Dendritic cell treated with granulocyte-macrophage colony-stimulating factor and Interleukin-4, amounts not matched to agents 40 ng/mL and 50 ng/mL, for 4 days (primary cell): ENCODE data around the gene IGSF11.
"Not testable (repeated sequence)": the region's sequence is repeated elsewhere in the genome, so short reads cannot be mapped to it uniquely, and the experiment has no call there.

Source experiments
- H3K27ac Mint-ChIP-seq: one replicate; pipeline ENCODE4 v1.8.0; 2022; ENCODE audit warnings: mild to moderate bottlenecking, mixed read lengths
- H3K27me3 Mint-ChIP-seq: one replicate; pipeline ENCODE4 v1.8.0; 2022; ENCODE audit warnings: mild to moderate bottlenecking, mixed read lengths
- H3K36me3 Mint-ChIP-seq: one replicate; pipeline ENCODE4 v1.8.0; 2022; ENCODE audit warnings: low read depth, mixed read lengths
- H3K4me1 Mint-ChIP-seq: one replicate; pipeline ENCODE4 v1.8.0; 2022; ENCODE audit warnings: low read depth, mixed read lengths
- H3K4me3 Mint-ChIP-seq: one replicate; pipeline ENCODE4 v1.8.0; 2022; ENCODE audit warnings: mild to moderate bottlenecking, moderate library complexity, mixed read lengths
- H3K9me3 Mint-ChIP-seq: one replicate; pipeline ENCODE4 v1.8.0; 2022; ENCODE audit warnings: mixed read lengths
- intact Hi-C: fragments of 100-400 bp; cut with micrococcal nuclease; formaldehyde crosslinking; loops from one replicate; pipeline ENCODE4 v1.15.0; 2022

The IGSF11 gene

GRCh38 chr3:118978393-118978758 lies 56.3 kb downstream of the IGSF11 start:
- Mint-ChIP-seq H3K4me1 (no peaks in the 10 kb centered on the region), H3K27ac (no peak overlapping the region), H3K4me3 (no peak overlapping the region), H3K27me3 (no peaks in the 10 kb centered on the region), H3K36me3 (no peaks in the 10 kb centered on the region), H3K9me3 (no peaks in the 10 kb centered on the region)
- intact Hi-C loops = no loop called here

DNA sequence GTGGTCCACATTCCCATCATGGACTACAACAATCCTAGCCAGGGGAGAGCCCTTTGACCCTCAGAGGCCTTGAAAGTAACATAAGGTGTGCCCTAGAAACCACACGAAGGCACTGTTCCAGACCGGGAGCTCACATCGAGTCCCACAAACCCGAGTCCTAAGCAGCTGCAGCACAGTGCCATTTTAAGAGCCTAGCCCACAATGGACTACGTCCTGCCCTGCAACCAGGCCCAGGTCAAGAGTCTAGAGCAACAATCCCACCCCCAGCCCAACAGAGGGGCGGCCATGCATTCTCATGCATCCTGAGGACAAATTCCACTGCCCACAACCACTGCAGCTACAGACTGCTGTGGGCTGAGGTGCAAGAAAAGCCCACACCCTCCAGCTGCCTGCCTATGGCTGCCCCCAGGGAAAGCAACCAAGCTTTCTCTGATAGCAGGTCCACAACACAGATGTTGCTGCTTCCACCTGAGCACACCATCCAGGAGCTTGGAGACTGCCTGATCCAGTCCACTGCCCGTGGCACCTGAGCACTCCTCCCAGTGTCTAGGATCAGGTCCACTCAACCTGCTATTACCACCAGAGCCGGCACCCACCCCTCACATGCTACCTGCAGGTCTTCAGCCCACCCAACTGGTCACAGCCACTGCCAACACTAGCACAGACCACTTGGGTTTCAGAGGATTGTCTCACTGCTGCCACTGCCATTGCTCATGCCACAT lies 56.8 kb downstream of the IGSF11 start:
- Mint-ChIP-seq H3K4me3 (no peak overlapping the region), H3K4me1 (no peaks in the 10 kb centered on the region), H3K27ac (no peak overlapping the region), H3K27me3 (no peaks in the 10 kb centered on the region), H3K36me3 (no peaks in the 10 kb centered on the region), H3K9me3 (no peaks in the 10 kb centered on the region)
- intact Hi-C loops = no loop called here

GRCh38 chr3:118977118-118977517 lies 57.5 kb downstream of the IGSF11 start:
- Mint-ChIP-seq H3K36me3 (no peaks in the 10 kb centered on the region), H3K27me3 (no peaks in the 10 kb centered on the region), H3K4me1 (no peaks in the 10 kb centered on the region), H3K27ac (no peak overlapping the region), H3K4me3 (no peak overlapping the region), H3K9me3 (no peaks in the 10 kb centered on the region)
- intact Hi-C loops = no loop called here

GRCh38 chr3:118975476-118975875 lies 59.2 kb downstream of the IGSF11 start:
- H3K9me3 Mint-ChIP-seq, intact Hi-C loops, H3K4me3 Mint-ChIP-seq: not testable (repeated sequence)

DNA sequence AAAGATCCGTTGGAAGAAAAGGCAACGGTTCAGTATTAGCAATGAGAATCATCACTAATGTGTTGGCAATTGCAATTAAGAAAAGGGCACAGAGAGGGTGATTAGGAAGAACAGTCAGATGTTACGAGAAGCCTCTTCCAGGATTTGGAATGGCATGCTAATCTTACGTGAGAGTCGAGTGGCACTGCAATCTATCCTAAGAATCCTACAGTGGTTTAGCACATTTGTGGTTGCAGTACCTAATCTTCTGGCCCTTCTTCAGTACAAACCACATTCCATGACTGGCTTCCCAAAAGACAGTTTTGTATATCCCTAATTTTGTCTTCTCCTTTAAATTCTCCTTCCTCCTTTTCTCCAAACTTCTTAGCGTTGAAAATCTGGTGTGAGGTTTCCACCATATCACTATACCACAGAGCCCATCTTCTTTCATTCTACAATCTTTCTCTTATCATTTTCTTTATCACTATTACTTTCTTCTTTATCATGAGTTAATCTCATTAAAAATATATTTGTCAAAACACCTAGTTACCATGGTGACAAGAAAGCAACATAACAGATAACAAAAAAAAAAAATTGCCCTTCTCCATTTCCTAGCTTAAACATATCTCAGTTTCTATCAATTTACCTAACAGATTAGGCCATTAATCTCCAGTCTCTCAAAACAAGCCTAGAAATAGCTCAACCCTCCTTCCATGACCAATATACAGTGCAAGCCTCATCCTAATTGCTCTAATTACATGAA lies 60.1 kb downstream of the IGSF11 start:
- Mint-ChIP-seq H3K4me1 (no peaks in the 10 kb centered on the region), H3K27ac (no peak overlapping the region)

More at GRCh38 chr3:118975476-118975875, 59.2 kb downstream of the IGSF11 start:
- H3K27me3 Mint-ChIP-seq, H3K36me3 Mint-ChIP-seq, H3K4me1 Mint-ChIP-seq, H3K27ac Mint-ChIP-seq: not testable (repeated sequence)

DNA sequence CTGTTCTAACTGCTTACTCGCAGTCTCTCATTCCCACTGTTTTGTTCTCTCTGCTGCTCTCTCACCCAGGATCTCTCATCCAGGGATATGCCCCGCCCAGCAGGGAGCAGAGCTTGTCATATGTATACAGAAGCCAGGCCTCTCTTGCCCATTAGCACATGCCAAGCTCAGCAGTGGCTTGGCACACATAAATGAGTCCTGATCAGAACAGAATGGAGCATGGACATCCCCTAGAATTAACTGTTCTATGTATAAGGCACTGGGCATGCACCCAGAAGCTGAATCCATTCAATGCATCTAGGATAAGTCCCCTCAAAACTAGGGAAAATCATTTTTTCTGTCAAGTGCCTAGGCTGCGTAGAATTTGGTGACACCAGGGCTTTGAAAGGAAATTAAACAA lies 61.6 kb downstream of the IGSF11 start:
- H3K27me3 Mint-ChIP-seq = no peaks in the 10 kb centered on the region
- H3K36me3 Mint-ChIP-seq = no peaks in the 10 kb centered on the region
- H3K4me3 Mint-ChIP-seq = no peak overlapping the region
- H3K4me1 Mint-ChIP-seq = no peaks in the 10 kb centered on the region
- intact Hi-C loops = no loop called here
- H3K27ac Mint-ChIP-seq = no peak overlapping the region
- H3K9me3 Mint-ChIP-seq = no peaks in the 10 kb centered on the region

More for the DNA sequence above, 60.1 kb downstream of the IGSF11 start:
- Mint-ChIP-seq H3K36me3 (no peaks in the 10 kb centered on the region), H3K27me3 (no peaks in the 10 kb centered on the region), H3K4me3 (no peak overlapping the region), H3K9me3 (no peaks in the 10 kb centered on the region)
- intact Hi-C loops = no loop called here

- Mint-ChIP-seq H3K27me3 (no peaks in the 10 kb centered on the region), H3K27ac (no peak overlapping the region), H3K9me3 (no peaks in the 10 kb centered on the region), H3K4me1 (no peaks in the 10 kb centered on the region), H3K36me3 (no peaks in the 10 kb centered on the region), H3K4me3 (no peak overlapping the region)
- intact Hi-C loops = no loop called here
Observed at GRCh38 chr3:118970819-118971218, 63.8 kb downstream of the IGSF11 start.

DNA sequence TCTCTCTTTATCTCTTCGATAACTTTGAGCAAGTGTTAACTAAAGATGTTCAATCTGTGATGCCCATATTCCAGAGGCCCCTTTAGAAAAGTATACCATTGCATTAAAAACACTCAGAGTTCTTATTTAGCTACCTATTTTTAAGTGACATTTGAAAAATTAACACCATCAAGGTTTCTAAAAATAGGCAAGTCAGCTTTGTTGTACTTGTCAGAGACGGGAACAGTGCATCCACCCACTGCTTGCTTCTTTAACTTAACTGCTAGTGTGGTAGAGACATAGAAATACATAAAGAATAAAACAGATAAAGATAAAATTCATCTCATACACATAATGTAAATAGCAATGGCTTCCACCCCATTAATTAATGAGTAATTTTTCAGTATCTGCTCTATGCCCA lies 66.0 kb downstream of the IGSF11 start:
- H3K4me3 Mint-ChIP-seq = no peak overlapping the region
- no peaks in the 10 kb centered on the region for H3K36me3 Mint-ChIP-seq
- no peaks in the 10 kb centered on the region for H3K27me3 Mint-ChIP-seq
- no peaks in the 10 kb centered on the region for H3K4me1 Mint-ChIP-seq
- no peak overlapping the region for H3K27ac Mint-ChIP-seq
- intact Hi-C loops = no loop called here
- no peaks in the 10 kb centered on the region for H3K9me3 Mint-ChIP-seq

DNA sequence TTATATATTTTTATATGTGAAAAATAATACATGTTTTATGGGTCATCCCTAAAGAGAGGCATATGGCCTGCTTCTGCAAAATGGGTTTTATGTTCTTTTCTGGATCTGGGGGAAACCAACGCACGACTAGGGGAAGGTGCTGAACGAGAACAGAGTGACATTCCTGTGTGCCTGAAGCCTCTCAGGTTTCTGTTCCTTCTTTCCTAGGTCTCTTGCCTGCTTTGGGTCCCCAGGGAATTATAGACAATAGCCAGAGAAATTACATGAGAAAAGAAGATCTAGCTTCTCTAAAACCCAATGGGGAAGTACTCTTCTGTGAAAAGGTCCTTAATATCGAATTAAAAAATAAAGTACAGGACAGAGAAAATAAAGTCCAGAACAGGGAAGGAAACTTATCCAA lies 66.5 kb downstream of the IGSF11 start:
- no peak overlapping the region for H3K27ac Mint-ChIP-seq

DNA sequence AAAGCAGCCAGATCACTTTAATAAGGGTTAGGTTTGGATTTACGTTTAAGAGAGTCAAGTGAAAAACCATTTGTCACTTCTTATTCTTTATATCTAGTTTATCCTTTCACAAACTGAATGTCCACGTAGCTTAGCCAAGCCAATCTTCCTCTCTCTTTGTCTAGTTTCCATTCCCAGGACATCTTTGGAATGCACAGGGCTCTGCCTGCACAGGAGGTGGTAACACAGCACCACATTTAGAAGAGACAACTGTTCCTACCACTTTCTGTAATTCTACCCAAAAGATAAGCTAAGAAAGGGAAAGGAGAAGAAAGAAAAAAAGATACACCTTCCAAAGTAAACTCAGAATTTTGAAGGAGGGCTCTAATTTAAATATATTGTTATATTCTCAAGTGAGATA lies 67.9 kb downstream of the IGSF11 start:
- H3K27ac Mint-ChIP-seq = no peak overlapping the region
- intact Hi-C loops = no loop called here
- no peak overlapping the region for H3K4me3 Mint-ChIP-seq
- no peaks in the 10 kb centered on the region for H3K36me3 Mint-ChIP-seq
- no peaks in the 10 kb centered on the region for H3K4me1 Mint-ChIP-seq
- H3K27me3 Mint-ChIP-seq = no peaks in the 10 kb centered on the region
- no peaks in the 10 kb centered on the region for H3K9me3 Mint-ChIP-seq

More for the DNA sequence above, 66.5 kb downstream of the IGSF11 start:
- intact Hi-C loops = no loop called here
- no peaks in the 10 kb centered on the region for H3K9me3 Mint-ChIP-seq
- H3K4me1 Mint-ChIP-seq = no peaks in the 10 kb centered on the region
- H3K36me3 Mint-ChIP-seq = no peaks in the 10 kb centered on the region
- H3K27me3 Mint-ChIP-seq = no peaks in the 10 kb centered on the region
- H3K4me3 Mint-ChIP-seq = no peak overlapping the region

DNA sequence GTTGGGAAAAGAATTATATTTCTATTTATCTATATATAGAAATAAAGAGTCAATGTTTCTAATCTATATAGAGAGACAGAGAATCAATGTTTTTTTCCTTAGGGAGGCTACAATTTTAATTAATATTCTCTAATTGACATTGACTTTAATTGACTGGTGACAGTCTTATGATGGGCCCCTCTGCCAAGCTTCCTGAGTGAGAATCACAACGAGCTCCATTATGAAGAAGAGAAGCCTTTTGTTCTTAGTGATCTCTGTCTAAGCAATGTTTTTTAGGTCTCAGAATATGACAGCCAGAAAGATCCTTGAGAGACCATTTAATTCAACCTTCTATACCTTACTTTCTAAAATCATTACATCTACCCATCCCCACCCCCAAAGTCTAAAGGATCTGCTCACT lies 70.9 kb downstream of the IGSF11 start:
- no peak overlapping the region for H3K27ac Mint-ChIP-seq
- intact Hi-C loops = no loop called here
- no peaks in the 10 kb centered on the region for H3K36me3 Mint-ChIP-seq
- H3K27me3 Mint-ChIP-seq = no peaks in the 10 kb centered on the region
- H3K9me3 Mint-ChIP-seq = no peaks in the 10 kb centered on the region
- H3K4me1 Mint-ChIP-seq = no peaks in the 10 kb centered on the region
- no peak overlapping the region for H3K4me3 Mint-ChIP-seq

DNA sequence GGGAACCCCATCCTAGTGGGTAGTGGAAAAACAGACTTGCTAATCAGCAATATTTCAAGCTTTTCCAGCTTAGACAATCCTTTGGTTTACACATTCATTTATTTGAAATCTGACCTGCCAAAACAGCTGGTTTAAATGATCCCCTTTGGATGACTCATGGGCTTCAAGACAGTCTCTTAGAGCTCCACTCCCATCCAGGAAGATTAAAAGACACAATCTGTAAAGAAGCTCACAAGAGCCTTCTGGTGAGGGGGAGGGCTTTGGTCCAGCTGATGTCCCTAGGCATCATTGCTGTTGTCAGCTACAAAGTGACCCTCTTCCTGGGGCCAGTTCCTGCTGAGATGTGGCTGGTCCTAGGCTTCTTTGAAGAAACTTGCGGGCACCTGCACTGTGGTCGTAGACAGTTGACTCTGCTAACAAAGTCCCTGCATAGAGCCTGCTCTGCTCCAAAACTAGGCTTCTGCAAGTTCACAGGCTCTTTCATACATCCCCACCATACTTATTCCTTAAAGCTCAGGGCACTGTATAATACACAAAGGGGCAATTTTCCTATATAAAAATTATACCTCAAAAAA lies 73.7 kb downstream of the IGSF11 start:
- Mint-ChIP-seq H3K9me3 (no peaks in the 10 kb centered on the region), H3K27ac (no peak overlapping the region), H3K27me3 (no peaks in the 10 kb centered on the region), H3K4me3 (no peak overlapping the region), H3K4me1 (no peaks in the 10 kb centered on the region), H3K36me3 (no peaks in the 10 kb centered on the region)
- intact Hi-C loops = no loop called here

DNA sequence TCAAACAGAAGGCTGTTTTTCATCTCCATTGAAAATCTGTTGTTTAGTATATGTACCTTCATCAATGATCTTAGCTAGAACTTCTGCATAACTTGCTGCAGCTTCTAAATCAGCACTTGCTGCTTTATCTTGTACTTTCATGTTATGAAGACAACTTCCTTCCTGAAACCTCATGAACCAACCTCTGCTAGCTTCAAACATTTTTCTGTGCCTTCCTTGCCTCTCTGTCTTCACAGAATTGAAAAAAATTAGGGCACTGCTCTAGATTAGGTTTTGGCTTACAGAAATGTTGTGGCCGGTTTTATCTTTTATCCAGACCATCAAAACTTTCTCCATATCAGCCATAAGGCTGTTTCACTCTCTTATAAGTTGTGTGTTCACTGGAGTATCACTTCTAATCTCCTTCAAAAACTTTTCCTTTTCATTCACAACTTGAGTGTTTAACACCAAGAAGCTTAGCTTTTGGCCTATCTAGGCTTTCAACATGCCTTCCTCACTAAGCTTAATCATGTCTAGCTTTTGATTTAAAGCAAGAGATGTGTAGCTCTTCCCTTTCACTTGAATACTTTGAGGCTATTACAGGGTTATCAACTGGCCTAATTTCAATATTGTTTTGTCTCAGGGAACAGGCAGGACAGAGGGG lies 78.6 kb downstream of the IGSF11 start:
- intact Hi-C loops = no loop called here
- Mint-ChIP-seq H3K4me3 (no peak overlapping the region), H3K9me3 (no peaks in the 10 kb centered on the region), H3K36me3 (no peaks in the 10 kb centered on the region), H3K4me1 (no peaks in the 10 kb centered on the region), H3K27ac (no peak overlapping the region), H3K27me3 (no peaks in the 10 kb centered on the region)

DNA sequence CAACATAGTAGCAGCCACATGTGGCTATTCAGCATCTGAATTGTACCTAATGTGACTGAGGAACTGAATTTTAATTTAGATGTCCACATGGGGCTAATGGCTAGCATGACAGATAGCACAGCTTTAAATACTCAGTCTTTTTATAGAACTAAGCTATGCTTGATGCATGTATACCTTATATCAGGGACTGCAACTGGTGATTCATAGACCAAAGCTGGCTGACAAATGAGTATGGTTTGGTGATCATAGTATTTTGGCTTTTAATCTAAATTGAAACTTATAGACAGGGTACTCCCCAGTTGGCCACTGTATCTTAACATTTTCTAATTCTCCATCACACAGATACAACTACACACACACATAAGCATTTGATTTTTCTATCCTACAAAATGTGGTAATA lies 83.6 kb downstream of the IGSF11 start:
- Mint-ChIP-seq H3K4me1 (no peaks in the 10 kb centered on the region), H3K9me3 (no peaks in the 10 kb centered on the region), H3K36me3 (no peaks in the 10 kb centered on the region), H3K27ac (no peak overlapping the region), H3K27me3 (no peaks in the 10 kb centered on the region), H3K4me3 (no peak overlapping the region)
- intact Hi-C loops = no loop called here
